Measurements from ENCODE around the gene LUZP2. TPM values are rescaled to one million over a fixed set of nuclear protein-coding genes. Genes with fewer than 3 reads are reported as not detected.

Gene LUZP2
- total and polyA plus RNA-seq, 2 donors = 0.41 to 26.4 TPM

DNA sequence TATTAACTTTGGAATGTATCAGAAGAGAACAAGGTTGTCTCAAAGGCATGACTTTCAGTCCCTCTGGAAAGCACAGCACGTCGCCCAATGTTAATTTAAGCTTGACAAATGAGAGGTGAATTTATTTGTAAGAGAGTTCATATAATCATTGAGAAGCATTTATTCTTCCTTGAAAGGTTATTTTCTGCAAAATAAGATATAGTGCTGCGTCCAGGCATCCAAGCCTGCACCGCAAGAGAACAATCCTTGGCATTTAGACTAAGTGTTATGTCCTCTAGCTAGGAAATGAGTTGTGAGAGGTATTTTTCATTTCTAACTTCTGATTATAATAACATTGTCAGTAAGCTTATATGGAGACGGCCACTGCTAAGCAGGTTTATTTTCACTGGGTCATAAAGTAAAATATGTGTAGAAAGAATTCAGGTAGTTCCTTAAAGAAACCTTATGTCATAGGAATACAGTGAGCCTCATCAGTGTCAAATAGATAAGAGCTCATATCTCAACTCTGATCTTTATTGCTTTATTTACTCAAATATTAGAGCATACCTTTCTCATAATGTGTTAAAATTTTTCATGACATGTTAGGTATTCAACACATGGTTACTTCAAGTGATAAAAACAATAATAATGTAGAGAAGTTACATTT is 182.0 kb downstream of the LUZP2 start:
- DNase-seq (ENCODE audit: extremely low spot score) = no peak
- no peaks in the 10 kb centered on the region for H3K36me3 ChIP-seq (ENCODE audit: insufficient read depth)
- WGBS = 76% methylated on average over 5 of the region's 5 CpGs
- H3K4me1 ChIP-seq (ENCODE audit: insufficient read depth) = no peaks in the 10 kb centered on the region
- no peak overlapping the region for H3K27ac ChIP-seq (ENCODE audit: low read depth)
- no peak overlapping the region for H3K4me3 ChIP-seq (ENCODE audit: low read depth, low read length)

DNA sequence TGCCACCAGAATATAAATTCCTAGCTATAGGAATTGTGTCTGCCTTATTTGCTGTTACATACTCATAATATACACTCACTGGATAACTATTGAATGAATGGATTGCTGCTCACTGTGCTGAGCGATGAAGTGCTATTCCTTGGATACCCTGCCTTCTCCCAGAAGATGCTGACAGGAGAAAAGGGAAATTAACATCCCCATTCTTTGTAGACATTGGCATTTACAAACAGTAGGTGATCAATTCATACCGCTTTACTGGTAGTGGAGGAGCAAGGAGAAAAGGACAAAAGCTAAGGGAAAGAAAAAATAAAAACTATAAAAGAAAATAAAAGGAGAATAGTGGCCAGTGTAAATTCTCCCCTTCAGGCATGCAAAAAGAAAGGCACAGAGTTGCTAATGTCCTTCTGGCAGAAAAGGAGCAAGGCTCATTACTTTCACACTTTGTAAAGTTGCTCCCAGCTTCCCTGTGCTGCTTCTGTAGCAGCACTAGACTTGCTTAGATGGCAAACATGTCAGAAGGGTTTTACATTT is 183.0 kb downstream of the LUZP2 start:
- H3K4me1 ChIP-seq (ENCODE audit: insufficient read depth) = no peaks in the 10 kb centered on the region
- no peak for DNase-seq (ENCODE audit: extremely low spot score)
- WGBS = 95% methylated on average over 2 of the region's 2 CpGs
- no peak overlapping the region for H3K4me3 ChIP-seq (ENCODE audit: low read depth, low read length)
- no peaks in the 10 kb centered on the region for H3K36me3 ChIP-seq (ENCODE audit: insufficient read depth)
- no peak overlapping the region for H3K27ac ChIP-seq (ENCODE audit: low read depth)

DNA sequence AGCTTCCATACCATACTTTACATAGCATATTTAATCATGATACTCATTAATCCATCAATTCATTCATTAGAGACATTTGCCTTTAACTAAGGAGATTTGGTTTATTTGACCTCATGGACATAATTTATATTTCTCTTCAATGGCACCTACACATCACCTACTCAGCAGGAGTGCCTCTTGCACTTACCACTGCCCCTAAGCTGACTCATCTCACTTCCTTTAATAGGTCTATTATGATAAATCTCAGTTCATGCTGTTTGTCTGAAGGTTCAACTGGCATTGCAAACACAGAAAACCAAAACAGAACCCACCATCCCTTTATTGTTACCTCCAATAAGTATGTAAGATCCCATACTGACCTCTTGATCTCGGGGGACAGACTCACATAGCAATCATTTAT is 186.7 kb downstream of the LUZP2 start:
- 93% methylated on average over 1 of the region's 1 CpG for WGBS
- no peaks in the 10 kb centered on the region for H3K36me3 ChIP-seq (ENCODE audit: insufficient read depth)
- no peaks in the 10 kb centered on the region for H3K4me1 ChIP-seq (ENCODE audit: insufficient read depth)
- H3K4me3 ChIP-seq (ENCODE audit: low read depth, low read length) = no peak overlapping the region
- no peak overlapping the region for H3K27ac ChIP-seq (ENCODE audit: low read depth)
- DNase-seq (ENCODE audit: extremely low spot score) = no peak

DNA sequence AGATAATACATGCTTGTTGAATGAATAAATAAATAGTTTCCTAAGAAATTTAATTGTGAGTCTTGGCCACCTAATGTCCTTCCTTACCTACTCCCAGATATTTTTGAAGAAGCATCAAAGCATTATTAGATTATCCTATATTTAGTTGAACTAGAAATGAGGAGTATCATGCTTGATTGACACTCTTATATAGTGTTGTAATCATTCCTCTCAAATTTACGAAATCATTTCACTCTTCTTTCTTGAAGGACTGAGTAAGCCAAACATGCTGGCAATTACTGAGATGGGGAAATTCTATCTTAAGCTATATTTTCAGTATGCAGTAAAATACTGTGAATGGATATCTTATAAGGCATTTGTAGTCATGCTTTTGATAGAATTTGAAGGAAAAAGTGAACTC is 189.0 kb downstream of the LUZP2 start:
- Histone ChIP-seq H3K27ac (ENCODE audit: low read depth) (no peak overlapping the region), H3K36me3 (ENCODE audit: insufficient read depth) (no peaks in the 10 kb centered on the region), H3K4me1 (ENCODE audit: insufficient read depth) (no peaks in the 10 kb centered on the region), H3K4me3 (ENCODE audit: low read depth, low read length) (no peak overlapping the region)
- 86% methylated on average over 1 of the region's 1 CpG for WGBS
- DNase-seq (ENCODE audit: extremely low spot score) = no peak

DNA sequence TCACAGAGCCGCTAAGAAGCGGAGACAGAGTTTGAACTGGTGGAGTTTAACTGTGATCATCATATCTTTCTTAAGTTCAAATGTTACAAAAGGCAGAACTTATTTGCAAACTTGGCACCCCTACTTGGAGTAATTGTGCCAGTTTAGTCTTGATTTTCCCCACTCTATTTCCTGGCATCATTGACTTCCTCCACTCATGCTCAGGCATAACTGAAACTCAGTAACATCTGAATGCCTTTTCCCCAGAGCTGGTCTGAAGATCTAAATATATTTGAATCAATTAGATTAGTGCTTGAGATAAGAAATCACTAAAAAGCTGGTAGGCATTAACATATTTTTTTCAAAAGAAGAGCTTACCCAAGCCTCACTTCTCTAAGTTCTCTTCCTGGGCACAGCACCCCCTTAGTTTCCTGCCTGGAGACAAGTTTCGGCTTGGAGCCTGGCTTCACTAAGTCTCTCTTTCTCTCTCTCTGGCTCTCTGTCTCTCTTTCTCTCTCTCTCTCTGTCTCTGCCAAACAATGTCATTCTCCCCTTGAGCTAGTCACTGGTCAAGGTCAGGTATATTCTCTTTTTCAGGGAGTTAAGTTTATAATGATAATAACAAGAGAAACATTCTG is 190.8 kb downstream of the LUZP2 start:
- H3K4me1 ChIP-seq (ENCODE audit: insufficient read depth) = no peaks in the 10 kb centered on the region
- no peak overlapping the region for H3K27ac ChIP-seq (ENCODE audit: low read depth)
- H3K36me3 ChIP-seq (ENCODE audit: insufficient read depth) = no peaks in the 10 kb centered on the region
- no peak for DNase-seq (ENCODE audit: extremely low spot score)
- no peak overlapping the region for H3K4me3 ChIP-seq (ENCODE audit: low read depth, low read length)
- 95% methylated on average over 3 of the region's 3 CpGs for WGBS

DNA sequence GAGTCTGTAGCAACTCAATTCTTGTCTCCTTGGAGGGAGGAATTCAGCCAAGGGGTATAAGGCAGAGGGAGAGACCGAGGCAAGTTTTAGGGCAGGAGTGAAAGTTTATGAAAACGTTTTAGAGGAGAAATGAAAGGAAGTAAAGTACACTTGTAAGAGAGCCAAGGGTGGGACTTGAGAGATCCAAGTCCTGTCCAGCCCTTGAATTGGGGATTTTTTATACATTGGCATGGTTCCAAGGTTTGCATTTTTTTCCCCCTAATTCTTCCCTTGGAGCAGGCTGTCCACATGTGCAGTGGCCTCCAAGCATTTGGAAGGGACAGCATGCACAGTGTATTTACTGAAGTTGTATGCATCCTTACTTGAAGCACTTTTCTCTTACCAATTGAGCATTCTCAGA is 192.1 kb downstream of the LUZP2 start:
- no peak for DNase-seq (ENCODE audit: extremely low spot score)
- Histone ChIP-seq H3K36me3 (ENCODE audit: insufficient read depth) (no peaks in the 10 kb centered on the region), H3K4me3 (ENCODE audit: low read depth, low read length) (no peak overlapping the region), H3K4me1 (ENCODE audit: insufficient read depth) (no peaks in the 10 kb centered on the region), H3K27ac (ENCODE audit: low read depth) (no peak overlapping the region)
- 49% methylated on average over 2 of the region's 2 CpGs for WGBS

DNA sequence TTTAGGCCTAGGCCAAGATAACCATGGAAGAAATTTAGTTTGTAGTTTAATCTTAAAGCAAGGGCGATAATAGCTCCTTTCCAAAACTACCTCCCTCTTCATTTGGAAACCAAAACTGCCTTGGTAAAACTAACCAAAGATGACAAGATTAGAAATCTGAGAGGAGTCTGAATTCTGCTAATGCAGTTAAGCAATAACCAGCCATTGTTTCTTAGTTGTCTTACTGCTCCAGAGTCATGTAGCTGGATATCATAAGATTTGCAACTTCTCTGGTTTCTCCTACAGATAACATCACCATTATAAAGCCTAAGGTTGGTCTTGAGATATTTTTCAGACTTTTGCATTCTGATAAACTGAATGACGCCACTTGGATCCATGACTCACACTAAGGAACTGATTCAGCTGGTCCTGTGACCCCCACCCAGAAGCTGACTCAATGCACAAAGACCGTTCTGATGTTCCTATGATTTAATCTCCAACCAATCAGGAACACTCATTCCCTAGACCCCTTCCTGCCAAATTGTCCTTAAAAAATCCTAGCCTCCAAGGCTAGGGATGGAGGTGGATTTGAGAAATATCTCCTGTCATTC is 200.8 kb downstream of the LUZP2 start:
- Histone ChIP-seq H3K36me3 (ENCODE audit: insufficient read depth) (no peaks in the 10 kb centered on the region), H3K4me1 (ENCODE audit: insufficient read depth) (no peaks in the 10 kb centered on the region), H3K27ac (ENCODE audit: low read depth) (no peak overlapping the region), H3K4me3 (ENCODE audit: low read depth, low read length) (no peak overlapping the region)
- WGBS = 91% methylated on average over 3 of the region's 3 CpGs
- DNase-seq (ENCODE audit: extremely low spot score) = no peak

DNA sequence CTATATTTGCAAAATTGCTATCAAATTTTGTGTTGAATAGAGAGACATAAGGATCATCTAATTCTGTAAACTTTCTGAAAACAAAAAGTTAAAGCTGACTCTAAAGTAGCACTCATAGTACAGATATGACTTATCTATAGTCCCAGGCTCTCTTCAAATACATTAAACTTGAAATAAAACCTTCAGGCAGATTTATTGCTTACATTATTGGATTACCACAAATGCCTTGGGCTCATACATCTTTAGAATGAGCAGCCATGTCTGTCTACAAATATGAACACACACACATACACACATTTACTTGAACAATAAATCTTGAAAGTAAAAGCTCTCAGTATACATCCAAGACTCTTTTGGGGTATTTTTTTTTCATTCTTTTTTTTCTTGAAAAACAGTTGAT is 207.9 kb downstream of the LUZP2 start:
- Histone ChIP-seq H3K36me3 (ENCODE audit: insufficient read depth) (no peaks in the 10 kb centered on the region), H3K27ac (ENCODE audit: low read depth) (no peak overlapping the region), H3K4me3 (ENCODE audit: low read depth, low read length) (no peak overlapping the region), H3K4me1 (ENCODE audit: insufficient read depth) (no peaks in the 10 kb centered on the region)
- no peak for DNase-seq (ENCODE audit: extremely low spot score)

DNA sequence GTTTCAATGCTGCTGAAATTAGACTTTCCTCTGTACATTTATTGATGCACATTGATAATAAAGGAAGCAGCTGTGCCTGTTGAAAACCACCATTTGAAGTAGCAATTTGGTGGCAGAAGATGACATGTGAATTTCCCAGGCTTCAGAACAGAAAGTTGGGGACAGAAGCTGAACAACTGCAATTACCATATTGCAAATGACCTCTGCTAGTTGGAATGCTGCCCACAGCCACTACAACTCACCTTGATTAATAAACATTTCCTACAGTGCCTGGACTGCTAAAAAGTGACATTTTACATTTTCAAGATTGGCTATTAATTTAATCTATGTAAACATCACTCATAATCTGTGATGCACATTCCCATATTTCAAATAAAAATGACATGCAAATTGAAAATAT is 208.6 kb downstream of the LUZP2 start:
- Histone ChIP-seq H3K4me3 (ENCODE audit: low read depth, low read length) (no peak overlapping the region), H3K4me1 (ENCODE audit: insufficient read depth) (no peaks in the 10 kb centered on the region), H3K36me3 (ENCODE audit: insufficient read depth) (no peaks in the 10 kb centered on the region), H3K27ac (ENCODE audit: low read depth) (no peak overlapping the region)
- no peak for DNase-seq (ENCODE audit: extremely low spot score)

DNA sequence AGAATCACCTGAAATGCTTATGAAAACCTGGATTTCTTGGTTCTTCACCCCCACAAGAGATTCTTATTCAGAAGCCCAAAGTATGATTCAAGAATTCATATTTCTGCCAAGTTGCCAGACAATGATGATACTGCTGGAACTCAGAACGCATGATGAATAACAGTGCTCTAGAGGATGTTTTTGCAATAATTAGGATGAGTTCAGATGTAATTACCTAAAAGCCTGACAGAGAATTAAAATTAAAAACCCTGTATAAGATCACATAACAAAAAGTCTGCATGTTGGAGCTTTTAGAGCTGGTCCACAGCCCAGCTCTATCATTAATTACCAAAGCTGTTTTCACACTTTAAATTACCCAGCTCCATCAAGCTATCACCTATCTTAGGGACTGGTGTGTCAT is 211.8 kb downstream of the LUZP2 start:
- H3K27ac ChIP-seq (ENCODE audit: low read depth) = no peak overlapping the region

DNA sequence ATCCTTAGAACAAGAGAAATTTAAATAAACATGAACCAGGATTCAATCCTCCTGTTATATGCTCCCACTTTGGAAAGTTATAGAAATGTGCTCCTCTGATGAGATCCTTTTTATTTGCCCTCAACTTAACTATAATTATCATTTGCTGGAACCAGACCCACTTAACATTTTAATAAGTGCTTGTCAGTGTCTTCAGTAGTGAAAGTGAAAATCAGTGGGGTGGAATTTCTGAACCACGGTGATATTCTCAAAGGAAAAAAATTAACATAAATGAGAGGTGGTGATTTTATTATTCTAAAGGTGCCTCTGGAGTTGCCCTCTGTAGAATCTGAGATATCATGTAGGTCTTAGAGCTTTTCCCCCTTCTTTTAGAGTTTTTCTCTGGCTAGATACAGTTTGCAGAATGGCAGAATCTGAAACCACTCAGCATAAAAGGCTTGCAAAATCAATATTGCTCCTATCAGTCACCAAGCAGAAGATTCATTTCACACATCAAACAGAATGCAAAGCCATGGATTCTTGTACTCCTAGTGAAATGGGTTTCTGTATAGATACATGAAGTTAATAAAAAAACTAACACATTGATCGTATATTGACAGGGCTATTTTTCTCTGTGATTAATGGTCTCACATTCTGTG is 213.2 kb downstream of the LUZP2 start:
- no peaks in the 10 kb centered on the region for H3K4me1 ChIP-seq (ENCODE audit: insufficient read depth)
- no peak overlapping the region for H3K27ac ChIP-seq (ENCODE audit: low read depth)
- H3K36me3 ChIP-seq (ENCODE audit: insufficient read depth) = no peaks in the 10 kb centered on the region
- WGBS = 67% methylated on average over 2 of the region's 2 CpGs
- no peak for DNase-seq (ENCODE audit: extremely low spot score)
- H3K4me3 ChIP-seq (ENCODE audit: low read depth, low read length) = no peak overlapping the region

More for the DNA sequence above, 211.8 kb downstream of the LUZP2 start:
- 64% methylated on average over 1 of the region's 1 CpG for WGBS
- Histone ChIP-seq H3K4me1 (ENCODE audit: insufficient read depth) (no peaks in the 10 kb centered on the region), H3K4me3 (ENCODE audit: low read depth, low read length) (no peak overlapping the region), H3K36me3 (ENCODE audit: insufficient read depth) (no peaks in the 10 kb centered on the region)
- DNase-seq (ENCODE audit: extremely low spot score) = no peak

DNA sequence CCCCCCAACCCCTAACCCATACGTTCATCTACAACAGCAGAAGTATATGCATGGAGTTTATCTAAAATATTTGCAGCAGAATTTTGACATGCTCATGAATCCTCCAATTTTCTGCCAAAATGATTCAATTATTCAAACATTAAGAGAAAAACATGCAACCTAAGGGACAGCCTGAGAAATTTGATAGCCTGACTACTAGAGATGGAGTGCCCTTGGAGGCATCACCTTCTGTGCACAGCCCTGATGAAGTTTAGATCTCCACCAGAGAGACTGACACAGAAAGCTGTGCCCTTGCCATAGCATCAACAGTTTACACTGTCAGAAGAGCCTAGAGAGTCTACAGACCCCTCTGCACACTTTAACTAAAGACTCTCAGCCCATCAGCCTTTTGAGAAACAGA is 217.7 kb downstream of the LUZP2 start:
- DNase-seq (ENCODE audit: extremely low spot score) = no peak
- no peaks in the 10 kb centered on the region for H3K36me3 ChIP-seq (ENCODE audit: insufficient read depth)
- WGBS = 89% methylated on average over 1 of the region's 1 CpG
- no peaks in the 10 kb centered on the region for H3K4me1 ChIP-seq (ENCODE audit: insufficient read depth)
- H3K27ac ChIP-seq (ENCODE audit: low read depth) = no peak overlapping the region
- no peak overlapping the region for H3K4me3 ChIP-seq (ENCODE audit: low read depth, low read length)

DNA sequence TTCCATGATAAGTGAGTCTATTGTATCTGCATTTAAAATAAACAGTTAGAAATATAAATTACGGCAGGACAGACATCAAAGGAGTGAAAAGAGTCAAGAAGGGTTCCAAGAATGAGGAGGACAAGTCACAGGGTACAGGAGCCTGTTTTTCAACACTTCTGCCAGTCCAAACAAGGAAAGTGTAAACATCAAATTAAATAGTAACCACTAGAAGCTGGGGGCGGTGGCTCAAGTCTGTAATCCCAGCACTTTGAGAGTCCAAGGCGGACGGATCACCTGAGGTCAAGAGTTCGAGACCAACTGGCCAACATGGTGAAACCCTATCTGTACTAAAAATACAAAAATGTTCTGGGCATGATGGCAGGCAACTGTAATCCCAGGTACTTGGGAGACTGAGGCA is 219.6 kb downstream of the LUZP2 start:
- Histone ChIP-seq H3K4me1 (ENCODE audit: insufficient read depth) (no peaks in the 10 kb centered on the region), H3K36me3 (ENCODE audit: insufficient read depth) (no peaks in the 10 kb centered on the region), H3K27ac (ENCODE audit: low read depth) (no peak overlapping the region), H3K4me3 (ENCODE audit: low read depth, low read length) (no peak overlapping the region)
- WGBS = 88% methylated on average over 5 of the region's 5 CpGs
- DNase-seq (ENCODE audit: extremely low spot score) = no peak

DNA sequence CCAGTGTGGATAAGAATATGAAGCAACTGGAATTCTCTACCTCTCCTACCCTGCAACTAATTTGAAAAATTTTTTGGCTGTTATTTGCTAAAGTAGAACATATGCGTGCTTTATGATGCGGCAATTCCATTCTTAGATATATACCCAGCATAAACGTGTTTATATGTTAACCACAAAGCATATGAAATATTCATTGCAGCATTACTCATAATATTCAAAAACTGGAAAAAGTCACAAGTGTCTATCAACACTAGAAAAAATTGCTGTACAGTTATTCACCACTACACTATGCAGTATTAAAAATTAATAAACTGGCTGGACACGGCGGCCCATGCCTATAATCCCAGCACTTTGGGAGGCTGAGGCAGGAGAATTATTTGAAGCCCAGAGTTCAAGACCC is 226.4 kb downstream of the LUZP2 start:
- DNase-seq (ENCODE audit: extremely low spot score) = no peak
- WGBS = 95% methylated on average over 5 of the region's 5 CpGs
- no peak overlapping the region for H3K4me3 ChIP-seq (ENCODE audit: low read depth, low read length)
- H3K27ac ChIP-seq (ENCODE audit: low read depth) = no peak overlapping the region
- no peaks in the 10 kb centered on the region for H3K36me3 ChIP-seq (ENCODE audit: insufficient read depth)
- no peaks in the 10 kb centered on the region for H3K4me1 ChIP-seq (ENCODE audit: insufficient read depth)

Measured in urinary bladder (tissue), 4 donors.